GM18870 (cell line): Measurements from ENCODE around the gene ATP6V1C2.

Experiments used
- ATAC-seq: cut with Tn5 transposase; IDR thresholded peaks from one replicate; pipeline ENCODE4 v1.9.1; 2021; ENCODE audit warnings: moderate library complexity; ENCODE audit not compliant: unreplicated experiment

Gene ATP6V1C2

DNA sequence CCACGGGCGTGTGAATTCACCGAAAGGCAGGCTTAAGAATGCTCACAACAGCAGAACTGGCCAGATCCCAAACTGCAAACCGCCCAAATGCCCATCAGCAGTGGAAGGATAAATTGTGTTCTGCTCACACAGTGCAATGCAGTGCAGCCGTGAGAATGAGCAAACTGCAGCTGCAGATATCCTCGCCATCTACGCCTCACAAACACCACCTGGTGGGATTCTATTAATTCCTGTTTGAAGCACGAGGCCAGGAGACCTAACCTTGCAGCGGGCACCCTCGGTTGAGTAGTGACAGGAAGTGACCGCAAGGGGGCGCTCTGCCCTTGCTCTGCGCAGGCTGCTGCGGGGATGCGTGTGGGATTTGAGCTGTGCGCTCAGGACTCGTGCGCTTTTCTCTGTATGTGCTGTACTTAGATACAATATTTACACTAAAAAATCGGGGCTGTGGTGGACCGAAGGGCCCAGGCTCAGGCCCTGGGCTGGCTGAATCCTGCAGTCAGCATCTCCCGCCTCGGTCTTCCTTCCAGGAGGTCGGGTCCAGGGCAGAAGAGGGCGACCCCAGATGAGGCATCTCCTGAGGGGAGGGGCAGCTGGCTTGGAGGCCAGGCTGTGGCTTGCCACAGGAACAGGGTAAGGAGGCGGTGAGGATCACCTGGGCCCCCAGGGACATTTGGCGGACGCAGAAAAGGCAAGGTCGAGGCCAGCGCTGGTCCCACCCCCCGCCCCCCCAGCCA is 110.9 kb downstream of the ATP6V1C2 start:
- ATAC-seq: peak; percentile 86

- ATAC-seq: no peak
Measured at GRCh38 chr2:10833021-10833420, 111.6 kb downstream of the ATP6V1C2 start.

GRCh38 chr2:10834068-10834655 is 112.7 kb downstream of the ATP6V1C2 start:
- no peak for ATAC-seq
